HG03097 (cell line): Measurements from ENCODE around the gene EID3.
"Not testable (repeated sequence)": the region's sequence is repeated elsewhere in the genome, so short reads cannot be mapped to it uniquely, and the experiment has no call there.

Source experiments
- ATAC-seq: cut with Tn5 transposase; IDR thresholded peaks from one replicate; pipeline ENCODE4 v1.9.1; 2021; ENCODE audit not compliant: unreplicated experiment, low FRiP score

EID3 gene

GRCh38 chr12:104303538-104304151 is at the start of gene EID3:
TSS of gene EID3 (plus strand) at chr12:104303739. CDS start at chr12:104303935, 196 bp downstream.
- ATAC-seq = peak; percentile 84

- ATAC-seq = no peak
Measured at GRCh38 chr12:104257913-104258472, 45.5 kb upstream of the EID3 start.

- ATAC-seq = no peak
Measured at GRCh38 chr12:104258476-104259067, 45.0 kb upstream of the EID3 start.

GRCh38 chr12:104263026-104263425 is 40.5 kb upstream of the EID3 start:
- ATAC-seq = no peak

- ATAC-seq = no peak
Measured at GRCh38 chr12:104263580-104264358, 39.8 kb upstream of the EID3 start.

GRCh38 chr12:104265436-104265835 is 38.1 kb upstream of the EID3 start:
- not testable (repeated sequence) for ATAC-seq

GRCh38 chr12:104272938-104273337 is 30.6 kb upstream of the EID3 start:
- no peak for ATAC-seq

- ATAC-seq = no peak
Measured at GRCh38 chr12:104273503-104273902, 30.0 kb upstream of the EID3 start.

GRCh38 chr12:104274811-104275210 is 28.7 kb upstream of the EID3 start:
- no peak for ATAC-seq

- no peak for ATAC-seq
Measured at GRCh38 chr12:104275689-104276088, 27.9 kb upstream of the EID3 start.

GRCh38 chr12:104276273-104277131 is 27.0 kb upstream of the EID3 start:
- ATAC-seq = no peak

GRCh38 chr12:104279164-104279563 is 24.4 kb upstream of the EID3 start:
- ATAC-seq = no peak

- ATAC-seq = no peak
Measured at GRCh38 chr12:104280111-104280510, 23.4 kb upstream of the EID3 start.

- no peak for ATAC-seq
Measured at GRCh38 chr12:104280717-104281458, 22.7 kb upstream of the EID3 start.

GRCh38 chr12:104281636-104282035 is 21.9 kb upstream of the EID3 start:
- no peak for ATAC-seq

GRCh38 chr12:104282109-104282508 is 21.4 kb upstream of the EID3 start:
- no peak for ATAC-seq

- no peak for ATAC-seq
Measured at GRCh38 chr12:104285740-104286515, 17.6 kb upstream of the EID3 start.

- ATAC-seq = peak; percentile 83
Measured at GRCh38 chr12:104286516-104287482, 16.7 kb upstream of the EID3 start.
